AG10803 (cell line): ENCODE measurements around the gene SLC38A1.
A peak's percentile ranks its signal among the peaks of the same experiment; 100 is the strongest.

Experiments
- DNase-seq: peaks from one replicate; pipeline ENCODE4 v3.0.0; 2010; ENCODE audit warnings: low read depth
- H3K4me3 ChIP-seq: 2 replicates; pipeline ENCODE4 v1.5.1; 2011; ENCODE audit warnings: mild to moderate bottlenecking, low read length, control low read depth
- TF ChIP-seq, protein P1 (sequence below): conservative IDR thresholded peaks from 2 replicates; pipeline ENCODE4 v1.5.1; 2011; ENCODE audit warnings: mild to moderate bottlenecking, low read length, control low read depth, inconsistent platforms

Gene SLC38A1

DNA sequence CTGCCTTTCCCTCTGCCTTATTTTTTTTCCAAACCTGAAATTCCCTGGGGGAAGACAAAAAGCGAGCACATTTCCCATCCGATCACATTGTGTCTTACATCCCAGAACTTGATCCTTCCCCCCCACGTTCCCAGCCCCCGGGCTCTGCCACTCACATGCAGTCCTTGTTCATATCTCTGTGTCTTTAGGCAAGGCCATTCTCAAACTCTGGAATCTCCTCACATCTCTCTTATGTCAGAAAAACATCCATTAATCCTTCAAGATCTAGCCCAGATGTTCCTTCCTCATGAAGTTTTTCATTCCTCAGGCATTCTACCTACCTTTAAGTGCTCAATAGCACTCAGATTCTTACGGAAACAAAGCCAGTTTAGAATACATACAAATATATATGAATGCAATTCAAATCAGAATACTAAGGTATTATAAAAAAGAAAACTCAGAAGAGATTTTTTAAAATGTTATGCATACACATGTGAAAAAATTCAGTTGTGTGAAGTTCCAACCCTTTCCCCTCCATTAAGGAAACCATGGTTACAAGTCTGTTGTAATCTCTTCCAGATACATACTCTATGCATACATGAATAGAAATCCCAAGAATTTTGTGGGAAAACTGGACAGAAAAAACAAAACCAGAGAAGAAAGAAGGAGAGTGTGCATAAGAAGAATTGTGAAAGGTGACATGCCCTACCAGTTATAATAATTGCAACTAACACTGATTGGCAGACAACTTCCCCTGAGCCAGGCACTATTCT, 120.3 kb downstream of the SLC38A1 start:
- TF ChIP-seq, protein P1, sequence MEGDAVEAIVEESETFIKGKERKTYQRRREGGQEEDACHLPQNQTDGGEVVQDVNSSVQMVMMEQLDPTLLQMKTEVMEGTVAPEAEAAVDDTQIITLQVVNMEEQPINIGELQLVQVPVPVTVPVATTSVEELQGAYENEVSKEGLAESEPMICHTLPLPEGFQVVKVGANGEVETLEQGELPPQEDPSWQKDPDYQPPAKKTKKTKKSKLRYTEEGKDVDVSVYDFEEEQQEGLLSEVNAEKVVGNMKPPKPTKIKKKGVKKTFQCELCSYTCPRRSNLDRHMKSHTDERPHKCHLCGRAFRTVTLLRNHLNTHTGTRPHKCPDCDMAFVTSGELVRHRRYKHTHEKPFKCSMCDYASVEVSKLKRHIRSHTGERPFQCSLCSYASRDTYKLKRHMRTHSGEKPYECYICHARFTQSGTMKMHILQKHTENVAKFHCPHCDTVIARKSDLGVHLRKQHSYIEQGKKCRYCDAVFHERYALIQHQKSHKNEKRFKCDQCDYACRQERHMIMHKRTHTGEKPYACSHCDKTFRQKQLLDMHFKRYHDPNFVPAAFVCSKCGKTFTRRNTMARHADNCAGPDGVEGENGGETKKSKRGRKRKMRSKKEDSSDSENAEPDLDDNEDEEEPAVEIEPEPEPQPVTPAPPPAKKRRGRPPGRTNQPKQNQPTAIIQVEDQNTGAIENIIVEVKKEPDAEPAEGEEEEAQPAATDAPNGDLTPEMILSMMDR: no peak
- H3K4me3 ChIP-seq: no peak overlapping the region
- peak; percentile 46 for DNase-seq

DNA sequence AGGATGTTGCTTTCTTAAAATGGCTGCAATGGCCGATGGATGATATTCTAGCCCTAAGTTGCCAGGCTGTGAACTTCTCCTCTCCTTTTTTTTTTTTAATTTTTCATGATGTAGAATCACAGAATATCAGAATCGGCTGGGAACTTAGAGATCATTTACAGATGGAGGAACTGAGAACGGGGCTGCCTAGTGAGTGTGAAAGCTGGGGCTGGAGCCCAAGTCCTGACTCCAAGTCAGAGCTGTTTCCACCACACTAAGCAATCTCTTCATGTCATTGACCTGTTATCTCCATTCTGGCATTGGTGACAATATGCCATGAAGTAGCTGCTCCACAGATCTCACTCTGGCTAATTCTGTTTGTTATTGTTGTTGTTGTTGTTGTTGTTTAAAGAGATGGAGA, 121.7 kb downstream of the SLC38A1 start:
- H3K4me3 ChIP-seq: no peak overlapping the region
- TF ChIP-seq, protein P1: no peak
- DNase-seq: no peak

DNA sequence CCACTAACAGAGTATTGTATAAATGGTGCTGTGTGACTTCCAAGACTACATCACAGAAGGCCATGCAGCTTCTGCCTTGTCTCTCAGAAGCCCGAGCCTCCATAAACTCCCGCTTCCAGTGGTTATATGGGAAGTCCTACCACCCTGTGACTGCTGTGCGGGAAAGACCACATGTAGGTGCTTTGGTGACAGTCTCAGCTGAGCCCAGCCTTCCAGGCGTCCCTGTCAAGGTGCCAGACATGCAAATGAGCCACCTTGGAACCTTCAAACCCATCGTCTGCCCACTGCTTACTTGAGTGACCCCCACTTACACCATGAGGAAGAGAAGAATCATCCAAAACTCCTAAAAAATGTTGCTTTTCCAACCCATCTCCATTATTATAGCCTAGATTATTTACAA, 123.0 kb downstream of the SLC38A1 start:
- H3K4me3 ChIP-seq: no peak overlapping the region
- TF ChIP-seq, protein P1: no peak
- DNase-seq: no peak

DNA sequence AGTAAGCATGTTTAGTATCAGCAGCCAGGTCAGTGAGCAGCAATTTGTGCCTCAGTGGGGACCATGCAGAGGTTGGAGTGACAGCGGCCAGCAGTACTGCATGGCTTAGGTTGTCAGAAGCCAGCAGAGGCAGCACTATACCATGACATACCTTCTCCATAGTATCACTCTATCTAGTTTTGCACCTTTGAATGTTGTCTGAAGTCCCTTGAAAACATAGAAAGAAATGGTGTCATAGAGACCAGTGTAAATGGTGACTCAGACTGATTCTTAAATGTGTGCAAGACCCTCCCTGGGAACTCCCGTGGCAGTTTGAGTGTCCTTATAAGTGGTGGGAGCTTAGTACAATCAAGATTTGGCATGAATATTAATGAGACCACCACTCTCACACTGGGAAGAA, 124.4 kb downstream of the SLC38A1 start:
- H3K4me3 ChIP-seq: no peak overlapping the region
- DNase-seq: no peak
- TF ChIP-seq, protein P1: no peak

DNA sequence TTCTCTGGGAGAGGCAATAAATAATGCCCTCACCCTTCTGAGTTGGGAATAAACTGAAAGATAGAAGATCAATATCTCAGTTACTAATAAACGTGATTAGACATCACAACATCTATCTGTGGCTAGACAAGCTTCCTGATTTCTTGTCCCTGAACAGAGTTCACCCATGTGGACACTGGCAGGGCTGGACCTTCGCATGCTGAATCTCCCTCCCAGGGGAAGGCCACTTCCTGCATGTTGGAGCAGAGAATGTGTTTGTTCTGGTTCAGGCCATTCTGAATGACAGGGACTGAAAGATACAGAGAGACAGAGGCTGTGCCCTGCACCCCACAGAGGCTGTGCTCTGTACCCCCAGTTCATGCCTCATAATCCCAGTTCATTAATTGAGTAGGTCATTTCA, 132.6 kb downstream of the SLC38A1 start:
- H3K4me3 ChIP-seq: no peak overlapping the region
- no peak for DNase-seq
- TF ChIP-seq, protein P1: no peak

DNA sequence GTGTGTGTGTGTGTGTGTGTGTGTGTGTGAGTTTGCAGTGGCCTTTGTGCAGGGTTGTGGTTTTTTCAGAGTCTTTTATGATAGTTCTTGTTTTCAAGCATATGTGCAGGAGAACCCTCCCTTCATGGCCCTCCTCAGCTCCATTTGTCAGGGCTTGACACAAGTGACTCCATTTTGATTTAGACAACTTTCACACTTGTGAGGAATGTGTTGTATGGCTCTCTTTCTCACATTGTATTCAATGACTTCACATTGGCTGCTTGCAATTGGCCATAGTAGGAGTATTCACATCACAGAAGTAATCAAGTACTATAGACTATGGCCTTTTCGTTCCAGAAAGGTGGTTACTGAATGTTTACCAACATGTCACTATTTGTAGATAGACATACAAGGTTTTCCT, 133.1 kb downstream of the SLC38A1 start:
- TF ChIP-seq, protein P1: no peak
- H3K4me3 ChIP-seq: no peak overlapping the region
- no peak for DNase-seq

DNA sequence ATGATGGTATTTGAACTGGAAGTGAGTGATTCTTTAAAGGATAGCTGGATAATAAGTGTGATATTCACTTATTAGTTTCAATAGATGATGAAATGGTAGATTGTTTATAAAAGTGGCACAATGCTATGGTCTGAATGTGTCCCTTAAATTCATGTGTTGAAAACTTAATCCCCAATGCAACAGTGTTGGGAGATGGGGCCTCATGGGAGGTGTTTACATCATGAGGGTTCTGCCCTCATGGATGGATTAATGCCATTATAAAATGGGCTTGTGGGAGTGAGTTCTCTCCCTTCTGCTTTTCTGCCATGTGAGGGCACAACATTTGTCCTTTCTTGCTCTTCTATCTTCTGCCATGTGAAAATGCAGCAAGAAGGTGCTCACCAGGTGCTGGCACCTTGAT, 134.0 kb downstream of the SLC38A1 start:
- H3K4me3 ChIP-seq: no peak overlapping the region
- no peak for DNase-seq
- TF ChIP-seq, protein P1: no peak
